Fibroblast of pulmonary artery (primary cell): ENCODE data around the gene TXNRD3.
A peak's percentile ranks its signal among the peaks of the same experiment; 100 is the strongest.

Source experiments
- DNase-seq: peaks from one replicate; pipeline ENCODE4 v3.0.0-alpha.2; 2010; ENCODE audit warnings: low read depth
- H3K4me3 ChIP-seq: replicated peaks from 2 replicates; pipeline ENCODE4 v1.5.1; 2011; ENCODE audit warnings: low read depth, mild to moderate bottlenecking, control low read depth, low read length, moderate library complexity
- TF ChIP-seq, protein P1 (sequence below): IDR thresholded peaks from 2 replicates; pipeline ENCODE4 v1.5.1; 2011; ENCODE audit warnings: mild to moderate bottlenecking, control low read depth, low read length, inconsistent platforms; ENCODE audit errors: missing control alignments

The TXNRD3 gene

DNA sequence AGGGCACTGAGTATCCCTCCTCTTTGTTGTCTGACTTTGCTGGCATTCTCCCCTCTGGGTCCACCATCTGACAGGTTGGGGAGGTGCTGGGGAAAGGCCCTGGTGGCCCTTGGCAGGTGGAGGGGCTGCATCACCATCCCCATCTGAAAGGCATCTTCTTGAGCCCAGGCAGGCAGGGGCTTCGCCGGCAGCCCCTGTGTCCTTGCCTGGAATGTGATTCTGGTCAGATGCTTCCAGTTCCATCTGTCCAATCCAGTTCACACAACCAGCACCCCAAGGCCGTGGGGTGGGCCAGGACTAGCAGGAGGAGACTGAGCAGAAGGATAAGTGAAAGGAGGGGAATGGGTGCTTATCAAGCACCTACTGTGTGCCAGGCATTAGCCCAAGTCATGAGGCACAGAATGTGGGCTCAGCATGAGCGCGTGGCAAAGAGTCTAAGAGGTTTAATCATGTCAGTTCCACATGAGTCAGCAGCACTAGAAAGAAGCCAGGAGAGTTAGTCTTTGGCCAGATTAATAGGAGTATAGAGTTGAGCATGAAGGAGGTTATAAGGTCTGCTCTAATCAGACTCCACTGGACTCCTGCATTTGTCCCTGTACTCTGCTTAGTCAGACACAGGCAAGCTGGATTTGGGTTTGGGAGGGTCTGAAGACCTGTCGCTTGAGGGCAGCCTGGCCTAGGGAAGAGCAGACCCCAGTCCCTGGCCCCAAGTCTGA, 10.5 kb upstream of the TXNRD3 start:
- no peak overlapping the region for H3K4me3 ChIP-seq
- DNase-seq = no peak
- TF ChIP-seq, protein P1, sequence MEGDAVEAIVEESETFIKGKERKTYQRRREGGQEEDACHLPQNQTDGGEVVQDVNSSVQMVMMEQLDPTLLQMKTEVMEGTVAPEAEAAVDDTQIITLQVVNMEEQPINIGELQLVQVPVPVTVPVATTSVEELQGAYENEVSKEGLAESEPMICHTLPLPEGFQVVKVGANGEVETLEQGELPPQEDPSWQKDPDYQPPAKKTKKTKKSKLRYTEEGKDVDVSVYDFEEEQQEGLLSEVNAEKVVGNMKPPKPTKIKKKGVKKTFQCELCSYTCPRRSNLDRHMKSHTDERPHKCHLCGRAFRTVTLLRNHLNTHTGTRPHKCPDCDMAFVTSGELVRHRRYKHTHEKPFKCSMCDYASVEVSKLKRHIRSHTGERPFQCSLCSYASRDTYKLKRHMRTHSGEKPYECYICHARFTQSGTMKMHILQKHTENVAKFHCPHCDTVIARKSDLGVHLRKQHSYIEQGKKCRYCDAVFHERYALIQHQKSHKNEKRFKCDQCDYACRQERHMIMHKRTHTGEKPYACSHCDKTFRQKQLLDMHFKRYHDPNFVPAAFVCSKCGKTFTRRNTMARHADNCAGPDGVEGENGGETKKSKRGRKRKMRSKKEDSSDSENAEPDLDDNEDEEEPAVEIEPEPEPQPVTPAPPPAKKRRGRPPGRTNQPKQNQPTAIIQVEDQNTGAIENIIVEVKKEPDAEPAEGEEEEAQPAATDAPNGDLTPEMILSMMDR = no peak

DNA sequence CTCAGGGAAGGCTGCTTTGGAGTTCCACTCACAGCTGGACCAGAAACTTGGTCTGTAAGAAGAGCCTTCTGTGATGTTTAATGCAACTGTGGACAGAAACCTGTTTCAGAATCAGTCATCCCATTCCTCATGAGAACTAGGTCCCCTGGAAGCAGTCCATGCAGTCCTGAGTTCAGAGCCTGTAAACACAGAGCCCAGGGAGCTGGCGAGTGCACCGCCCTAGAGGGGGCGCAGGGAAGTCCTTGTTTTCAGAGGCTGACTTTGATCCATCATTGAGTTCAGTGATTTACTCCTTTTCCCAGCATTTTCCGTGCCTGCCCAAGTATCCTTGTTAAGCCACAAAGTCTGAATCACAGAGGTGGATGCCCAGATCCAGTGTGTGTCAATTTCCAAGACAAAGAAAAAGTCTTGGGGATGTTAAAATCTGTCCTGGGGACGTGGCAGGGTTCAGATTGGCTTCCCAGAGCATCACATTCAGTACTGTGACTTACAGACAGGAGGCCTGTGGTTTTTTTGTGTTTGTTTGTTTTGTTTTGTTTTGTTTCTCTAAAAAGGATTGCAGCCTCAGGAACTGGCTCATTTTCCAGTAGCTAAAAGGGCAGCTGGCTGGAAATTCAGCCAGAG, 9.8 kb upstream of the TXNRD3 start:
- TF ChIP-seq, protein P1 = peak; percentile 12
- no peak for DNase-seq
- H3K4me3 ChIP-seq = no peak overlapping the region

DNA sequence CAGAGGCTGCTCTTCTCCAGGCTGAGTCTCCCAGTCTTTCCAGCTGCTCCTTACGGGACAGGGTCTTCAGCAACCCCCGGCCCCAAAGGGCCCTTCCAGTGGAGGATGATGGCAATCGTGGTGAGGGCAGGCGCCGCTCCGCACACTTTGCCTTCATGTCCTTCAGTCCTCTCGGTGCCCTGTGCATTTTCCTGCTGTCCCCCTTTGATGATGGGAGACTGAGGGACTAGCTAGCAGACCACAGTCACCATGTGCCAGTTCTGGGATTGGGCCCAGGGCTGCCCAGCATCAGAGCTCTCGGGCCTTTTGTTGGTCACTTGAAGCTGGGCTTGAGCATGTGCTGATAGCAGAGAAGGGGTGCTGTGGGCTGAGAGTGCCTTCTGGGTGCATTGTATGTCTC, 8.8 kb upstream of the TXNRD3 start:
- H3K4me3 ChIP-seq = no peak overlapping the region
- TF ChIP-seq, protein P1 = no peak
- no peak for DNase-seq

DNA sequence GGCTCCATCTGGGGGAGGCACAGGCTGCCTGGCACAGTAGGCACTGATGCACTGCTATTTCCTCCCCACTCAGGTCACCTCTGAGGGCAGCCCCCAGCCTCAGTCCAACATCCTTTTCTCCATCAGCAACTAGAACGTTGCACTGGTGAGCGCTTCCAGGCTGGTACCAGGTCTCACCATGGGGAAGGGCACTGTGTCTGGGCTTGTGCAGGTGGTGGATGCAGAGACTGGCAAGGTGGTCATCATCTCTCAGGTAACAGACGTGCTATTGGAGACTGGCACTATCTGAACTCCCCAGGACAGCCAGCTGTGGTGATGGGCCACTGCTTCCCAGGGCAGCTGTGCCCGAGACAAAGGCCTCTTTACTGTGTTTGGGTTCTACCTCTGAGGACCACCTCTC, 8.3 kb upstream of the TXNRD3 start:
- no peak overlapping the region for H3K4me3 ChIP-seq
- TF ChIP-seq, protein P1 = no peak
- DNase-seq = no peak

DNA sequence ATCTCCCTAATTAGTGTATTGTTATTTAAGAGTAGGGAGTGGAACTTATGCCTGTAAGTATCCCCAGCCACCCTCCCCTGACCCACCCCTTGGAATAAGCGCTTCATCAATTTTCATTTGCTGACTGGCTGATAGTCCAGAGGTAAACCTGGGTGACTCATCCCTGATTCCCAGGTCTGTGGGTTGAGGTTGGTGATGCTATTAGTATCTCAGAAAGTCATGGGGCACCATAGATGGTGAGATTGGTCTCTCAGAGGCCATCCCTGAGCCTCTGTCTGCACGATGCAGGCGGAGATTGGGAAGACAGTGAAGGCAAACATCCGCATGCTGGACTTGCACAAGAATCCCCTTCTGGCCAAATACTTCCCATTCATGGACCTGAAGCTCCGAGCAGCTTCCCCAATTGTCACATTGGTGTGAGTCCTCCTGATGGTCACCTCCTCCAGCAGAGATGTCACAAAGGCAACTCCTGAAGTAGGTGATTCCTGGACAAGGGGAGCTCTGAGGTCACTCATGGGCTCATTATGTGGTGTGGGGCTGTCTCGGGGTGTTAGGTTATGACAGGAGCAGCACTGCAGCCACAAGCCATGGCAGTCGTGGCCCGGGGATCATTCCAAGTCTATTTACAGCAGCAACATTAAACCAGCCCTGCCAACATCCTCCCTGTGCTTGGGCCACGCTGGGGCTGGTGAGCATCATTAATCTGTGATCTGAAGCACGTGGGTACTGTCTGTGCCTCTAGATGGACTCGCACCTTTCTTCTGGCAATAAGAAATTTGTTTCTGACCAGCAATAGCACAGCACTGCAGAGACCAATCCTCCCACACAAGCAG, 6.8 kb upstream of the TXNRD3 start:
- no peak overlapping the region for H3K4me3 ChIP-seq

More for the DNA sequence above, 6.8 kb upstream of the TXNRD3 start:
- TF ChIP-seq, protein P1 = no peak
- no peak for DNase-seq
